GM19463 (cell line): ENCODE measurements around the gene SENP8.

ENCODE experiments used
- ATAC-seq: cut with Tn5 transposase; IDR thresholded peaks from one replicate; pipeline ENCODE4 v1.9.1; 2021; ENCODE audit warnings: mild to moderate bottlenecking, moderate library complexity; ENCODE audit not compliant: unreplicated experiment

Gene SENP8

GRCh38 chr15:72112805-72113204, 5.4 kb upstream of the SENP8 start:
- no peak for ATAC-seq

- no peak for ATAC-seq
Observed at GRCh38 chr15:72113347-72114031, 4.7 kb upstream of the SENP8 start.

GRCh38 chr15:72116731-72117485, 1.3 kb upstream of the SENP8 start:
- no peak for ATAC-seq

- peak; percentile 66 for ATAC-seq
Observed at GRCh38 chr15:72117486-72118016, 652 bp upstream of the SENP8 start.

- ATAC-seq, result no peak
Observed at GRCh38 chr15:72124218-72124617, 6.0 kb downstream of the SENP8 start.

GRCh38 chr15:72127724-72128322, 9.6 kb downstream of the SENP8 start:
- ATAC-seq, result no peak

GRCh38 chr15:72128359-72128758, 10.2 kb downstream of the SENP8 start:
- ATAC-seq, result no peak

- ATAC-seq, result no peak
Observed at GRCh38 chr15:72130272-72130671, 12.1 kb downstream of the SENP8 start.

- ATAC-seq, result no peak
Observed at GRCh38 chr15:72131922-72132321, 13.7 kb downstream of the SENP8 start.

- ATAC-seq, result no peak
Observed at GRCh38 chr15:72133211-72133610, 15.0 kb downstream of the SENP8 start.

- no peak for ATAC-seq
Observed at GRCh38 chr15:72135719-72136118, 17.5 kb downstream of the SENP8 start.

GRCh38 chr15:72136170-72137051, 18.2 kb downstream of the SENP8 start:
- ATAC-seq, result no peak

- no peak for ATAC-seq
Observed at GRCh38 chr15:72139667-72140066, 21.5 kb downstream of the SENP8 start.

GRCh38 chr15:72140088-72140487, 21.9 kb downstream of the SENP8 start:
- ATAC-seq, result no peak

GRCh38 chr15:72141171-72142084, 23.2 kb downstream of the SENP8 start:
- peak; percentile 100 for ATAC-seq

GRCh38 chr15:72146221-72146620, 28.0 kb downstream of the SENP8 start:
- no peak for ATAC-seq

- no peak for ATAC-seq
Observed at GRCh38 chr15:72146934-72147333, 28.7 kb downstream of the SENP8 start.

GRCh38 chr15:72147418-72147817, 29.2 kb downstream of the SENP8 start:
- ATAC-seq, result no peak

- no peak for ATAC-seq
Observed at GRCh38 chr15:72153269-72154000, 35.2 kb downstream of the SENP8 start.
